HG03558 (cell line): ENCODE results near the gene ARHGAP42.

Source experiments
- ATAC-seq: cut with Tn5 transposase; IDR thresholded peaks from one replicate; pipeline ENCODE4 v1.9.1; 2021; ENCODE audit warnings: moderate number of reproducible peaks; ENCODE audit not compliant: unreplicated experiment; ENCODE audit errors: extremely low read depth

The ARHGAP42 gene

DNA sequence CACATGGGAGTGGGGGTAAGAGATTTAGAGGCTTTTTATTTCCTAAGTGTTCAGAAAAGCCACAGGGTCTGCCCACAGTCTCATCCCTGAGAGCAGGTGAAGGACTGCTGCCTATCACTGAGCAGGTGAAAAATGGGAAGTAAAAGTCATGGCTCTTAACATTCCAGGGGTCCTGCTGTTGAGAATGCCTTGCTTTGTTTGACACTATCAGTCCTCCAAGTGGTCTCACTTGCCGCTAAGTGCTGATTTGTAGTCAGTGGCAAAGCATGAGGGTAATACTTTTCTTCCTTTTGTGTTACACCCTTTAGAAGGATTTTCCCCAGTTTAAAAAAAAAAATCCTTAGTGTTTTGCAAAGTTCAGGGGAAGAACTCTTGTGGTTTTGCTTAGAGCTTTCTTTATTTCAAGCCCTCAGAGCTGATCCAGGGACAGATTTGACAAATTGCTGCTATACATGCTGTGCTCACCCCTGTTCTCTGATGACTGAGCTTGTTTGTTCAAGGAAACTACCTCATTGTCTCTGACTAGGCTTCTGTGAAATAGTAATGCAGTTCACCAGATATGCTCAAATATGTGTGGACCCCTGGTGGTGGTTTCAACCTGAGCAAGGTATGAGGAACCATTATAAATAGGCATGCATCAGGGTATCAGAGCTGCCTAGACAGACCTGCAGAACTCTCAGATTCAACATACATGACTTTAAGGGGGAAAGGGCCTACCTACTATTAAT lies 141.0 kb downstream of the ARHGAP42 start:
- peak; percentile 83 for ATAC-seq

DNA sequence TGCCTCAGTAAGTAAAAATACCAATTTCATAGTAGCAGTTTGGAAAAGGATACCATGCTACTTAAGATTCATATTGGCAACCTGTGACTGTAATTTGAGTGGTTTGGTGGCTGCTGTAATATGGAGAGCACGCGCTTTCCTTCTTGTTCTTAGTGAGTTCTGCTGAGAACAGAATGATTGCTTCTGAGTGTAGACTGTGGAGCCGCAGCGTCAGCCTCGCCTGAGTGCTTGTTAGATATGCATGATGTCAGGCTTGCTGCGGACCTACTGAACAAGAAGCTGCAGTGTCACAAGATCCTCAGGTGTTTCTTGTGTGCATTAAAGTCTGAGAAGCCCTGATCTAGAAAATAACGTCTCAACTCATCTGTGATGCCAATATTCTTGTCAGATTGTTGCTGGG lies 143.2 kb downstream of the ARHGAP42 start:
- no peak for ATAC-seq

DNA sequence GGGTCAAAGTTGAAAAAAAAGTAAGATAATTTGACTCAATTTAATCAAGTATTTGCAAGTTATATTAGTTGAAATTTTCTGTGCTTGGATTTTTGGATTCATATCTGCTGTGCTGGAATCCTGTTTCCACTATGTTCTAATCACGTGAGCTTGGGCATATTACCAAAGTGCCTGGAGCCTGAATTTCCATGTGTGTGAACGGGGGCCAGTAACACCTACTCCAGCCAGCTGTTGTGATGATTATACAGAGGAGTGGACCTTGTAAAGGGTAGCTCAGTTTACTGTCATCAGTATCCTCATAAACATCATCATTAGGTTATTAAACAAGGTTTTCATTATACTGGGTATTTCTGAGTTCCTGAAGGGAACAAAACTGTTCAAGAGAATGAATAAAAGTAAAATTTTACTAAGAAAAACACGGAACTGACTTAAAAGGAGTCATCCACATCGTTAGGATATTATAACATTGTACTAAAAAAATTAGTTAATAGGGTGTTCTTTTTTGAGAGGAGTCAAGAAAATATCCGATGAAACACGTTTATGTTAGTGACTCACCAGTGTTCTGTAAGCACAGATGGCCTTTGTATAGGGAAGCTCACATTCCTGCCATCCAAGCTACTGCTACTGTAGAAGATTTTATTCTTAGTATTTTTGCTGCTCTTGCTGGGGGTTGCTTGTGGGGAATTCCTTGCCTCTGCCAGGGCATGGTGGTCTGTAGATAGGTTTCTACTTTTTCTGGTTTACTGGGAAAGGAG lies 144.1 kb downstream of the ARHGAP42 start:
- ATAC-seq = no peak

DNA sequence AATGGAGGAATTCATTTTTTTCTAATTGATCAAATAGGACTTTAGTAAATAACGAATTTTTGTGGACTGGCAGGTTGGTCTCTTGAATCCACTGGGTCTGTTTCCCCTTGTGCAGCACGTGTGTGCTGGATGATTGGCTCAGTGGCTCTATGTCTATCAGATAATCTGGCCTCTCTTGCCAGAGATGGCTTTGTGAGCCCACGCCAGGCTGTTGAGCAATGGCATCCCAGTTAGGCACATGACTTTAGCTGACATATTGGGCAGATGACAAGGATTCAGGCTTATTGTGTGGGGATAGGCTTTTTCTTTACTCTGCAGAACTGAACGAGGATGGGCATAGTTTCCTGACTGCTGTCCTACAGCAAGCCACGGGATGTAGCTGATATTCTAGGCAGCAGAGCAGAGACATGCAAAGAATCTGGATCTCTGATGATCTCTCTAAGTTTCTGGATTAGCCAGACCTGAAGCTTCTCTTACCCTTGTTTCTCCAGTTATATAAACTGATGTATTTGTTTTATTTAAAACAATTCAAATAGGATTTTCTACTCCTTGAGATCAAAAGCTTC lies 144.9 kb downstream of the ARHGAP42 start:
- ATAC-seq = no peak

DNA sequence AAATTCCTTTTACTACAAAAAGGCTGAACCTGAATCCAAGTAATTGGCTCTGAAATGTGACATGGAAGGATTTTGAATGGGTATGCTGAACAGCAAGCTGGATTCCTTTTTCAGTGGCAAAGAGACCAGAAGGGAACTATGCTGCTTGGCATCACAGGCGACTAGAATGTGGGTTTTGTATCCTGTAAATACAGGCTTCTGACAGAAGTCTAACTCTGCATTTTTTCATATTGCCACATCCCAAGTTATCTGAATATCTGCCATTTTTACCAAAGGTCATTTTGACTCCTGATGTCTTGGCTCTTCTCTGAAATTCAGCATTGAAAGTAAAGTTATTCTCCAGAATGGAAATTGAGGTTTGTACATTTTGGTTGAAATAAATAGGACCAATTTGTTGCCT lies 145.7 kb downstream of the ARHGAP42 start:
- ATAC-seq = no peak

DNA sequence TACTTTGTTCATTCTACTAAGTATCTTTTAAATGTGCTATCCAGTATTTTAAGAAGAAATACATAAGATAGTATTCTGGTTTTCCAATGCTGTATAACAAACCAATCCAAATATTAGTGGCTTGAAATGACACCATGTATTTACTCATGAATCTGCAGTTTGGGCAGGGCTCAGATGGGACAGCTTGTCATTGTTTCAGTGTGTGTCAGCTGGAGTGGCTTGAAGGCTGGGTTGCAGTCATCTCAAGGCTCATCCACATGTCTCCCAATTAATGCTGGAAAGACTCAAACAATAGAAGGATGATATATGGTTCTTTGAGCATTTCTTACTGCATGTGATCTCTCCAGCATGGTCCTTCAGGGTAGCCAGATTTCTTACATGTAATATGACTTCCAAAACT lies 146.2 kb downstream of the ARHGAP42 start:
- ATAC-seq = no peak

DNA sequence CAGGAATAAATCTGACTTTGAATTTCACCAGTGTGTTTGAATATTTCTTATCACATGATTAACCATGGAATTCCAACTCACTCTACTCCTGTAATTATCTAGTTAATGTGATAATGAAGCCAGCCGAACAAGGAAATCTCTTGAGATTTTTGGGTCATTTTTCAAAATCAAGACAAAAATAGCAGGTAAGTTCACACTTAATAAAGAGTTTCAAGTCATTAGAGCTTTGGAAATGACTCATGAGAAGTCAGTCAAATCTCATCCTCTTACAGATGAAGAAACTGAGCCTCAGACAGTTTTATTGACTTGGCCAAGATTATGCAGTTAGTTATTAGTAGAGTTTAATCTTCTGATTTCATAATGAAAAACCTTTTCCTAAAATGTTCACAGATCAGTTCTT lies 148.8 kb downstream of the ARHGAP42 start:
- no peak for ATAC-seq

DNA sequence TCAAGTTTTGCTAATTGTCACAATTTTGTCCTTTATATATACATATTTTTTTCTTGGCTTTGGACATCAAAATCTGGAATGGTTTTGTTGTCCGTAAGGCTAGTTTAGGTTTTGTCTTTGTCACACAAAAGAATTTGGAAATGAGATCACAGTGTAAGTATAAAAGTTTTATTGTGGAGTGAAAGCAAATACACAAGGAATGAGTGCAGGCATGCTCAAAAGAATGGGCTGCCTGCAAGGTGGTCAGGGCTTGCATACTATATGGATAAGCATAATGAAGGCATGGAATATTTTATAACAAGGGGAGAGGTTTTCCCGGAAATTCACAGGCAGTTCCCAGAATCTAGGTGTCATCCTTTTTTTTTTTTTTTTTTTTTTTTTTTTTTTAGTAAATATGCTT lies 150.2 kb downstream of the ARHGAP42 start:
- ATAC-seq = no peak

DNA sequence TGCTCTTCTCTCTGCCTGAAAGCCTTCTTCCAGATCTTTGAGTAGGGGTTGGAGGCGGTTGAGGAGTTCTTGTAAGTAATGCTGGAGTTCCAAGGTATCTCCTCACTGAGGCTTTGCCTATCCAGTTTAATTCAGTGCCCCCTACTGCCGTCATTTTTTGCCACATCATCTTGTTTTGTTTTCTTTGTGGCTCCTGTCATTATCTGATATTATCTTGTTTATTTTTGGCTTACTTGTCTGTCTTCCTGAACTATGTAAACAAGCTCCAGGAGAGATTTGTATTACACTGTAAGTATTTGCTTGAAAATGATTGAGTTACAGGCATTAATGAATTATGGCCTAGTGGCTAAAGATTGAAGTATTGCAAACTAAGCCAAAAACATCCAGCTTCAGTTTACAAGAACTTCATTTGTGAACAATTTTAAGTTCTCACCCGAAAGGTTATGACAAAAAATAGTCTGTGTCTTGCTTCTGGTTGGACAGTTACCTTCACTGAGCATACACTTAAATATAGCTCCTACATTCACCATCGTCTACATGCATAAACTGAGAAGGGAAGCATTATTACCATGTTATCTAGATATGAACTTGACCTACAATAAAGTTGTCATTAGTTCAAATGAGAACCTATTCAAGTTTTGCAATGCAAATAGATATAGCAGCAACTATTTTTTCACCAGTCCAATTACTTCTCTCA lies 154.8 kb downstream of the ARHGAP42 start:
- ATAC-seq = no peak

DNA sequence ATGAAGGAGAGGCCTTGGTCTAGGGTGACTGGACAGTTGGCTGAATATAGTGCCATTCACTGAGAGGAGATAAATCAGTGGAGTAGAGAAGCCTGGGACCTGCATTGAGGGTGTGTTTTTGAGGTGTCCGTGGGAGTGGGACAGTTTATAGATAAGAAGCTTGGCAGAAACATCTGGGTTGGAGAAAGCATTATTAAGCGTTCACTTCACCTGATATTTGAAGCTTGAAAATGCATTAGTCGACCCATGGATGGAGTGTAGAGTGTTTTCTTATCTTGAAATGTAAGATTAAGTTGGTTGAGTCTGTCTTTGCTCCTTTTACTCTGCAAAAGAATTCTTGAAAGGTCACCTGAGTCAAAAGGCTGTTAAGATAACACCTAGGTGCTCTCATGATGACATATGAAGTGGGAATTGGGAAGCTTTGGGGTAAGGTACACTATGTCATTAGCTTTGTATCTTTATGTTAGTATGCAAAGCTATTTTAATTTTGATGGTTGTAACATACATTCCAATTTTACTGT lies 160.7 kb downstream of the ARHGAP42 start:
- no peak for ATAC-seq

DNA sequence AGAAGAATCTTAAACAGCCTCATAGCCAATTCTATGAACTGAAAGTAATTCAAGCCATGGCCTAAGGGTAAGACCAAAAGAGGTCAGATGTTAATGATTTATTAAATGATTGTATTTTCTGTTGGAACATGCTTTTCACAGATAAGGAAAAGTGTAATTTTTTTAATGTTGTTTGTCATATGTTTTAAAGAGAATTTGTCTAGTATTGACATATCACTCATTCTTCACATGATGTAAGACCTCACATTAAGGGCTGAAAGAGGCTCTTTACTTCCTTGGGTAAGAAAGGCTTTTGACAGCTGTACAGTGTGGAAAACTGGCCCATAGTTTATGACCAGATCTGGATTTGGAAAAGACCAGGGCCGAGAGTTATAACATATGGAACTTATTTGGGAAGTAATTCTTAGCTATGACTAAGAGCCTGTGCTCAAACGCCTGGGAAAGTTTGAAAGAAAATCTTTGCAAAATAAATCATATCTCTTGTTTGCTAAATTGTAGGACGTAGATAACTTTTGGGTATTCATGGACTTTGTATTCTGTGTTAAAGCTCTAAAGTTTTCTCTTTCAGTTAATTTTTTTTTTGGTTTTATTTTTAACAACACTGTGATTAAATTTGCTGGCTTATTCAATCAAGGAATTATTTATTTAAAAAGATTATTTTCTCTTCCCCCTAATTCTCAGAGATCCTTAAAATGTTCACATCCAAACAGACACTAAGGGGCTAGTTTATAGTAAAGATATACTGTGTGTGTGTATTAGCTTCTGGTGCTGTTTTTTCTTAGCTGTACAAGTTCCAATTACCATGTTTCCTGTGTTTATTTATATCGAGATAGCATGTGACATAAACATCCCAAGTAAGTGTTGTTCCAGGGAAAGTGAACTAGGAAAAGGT lies 162.2 kb downstream of the ARHGAP42 start:
- ATAC-seq = no peak

DNA sequence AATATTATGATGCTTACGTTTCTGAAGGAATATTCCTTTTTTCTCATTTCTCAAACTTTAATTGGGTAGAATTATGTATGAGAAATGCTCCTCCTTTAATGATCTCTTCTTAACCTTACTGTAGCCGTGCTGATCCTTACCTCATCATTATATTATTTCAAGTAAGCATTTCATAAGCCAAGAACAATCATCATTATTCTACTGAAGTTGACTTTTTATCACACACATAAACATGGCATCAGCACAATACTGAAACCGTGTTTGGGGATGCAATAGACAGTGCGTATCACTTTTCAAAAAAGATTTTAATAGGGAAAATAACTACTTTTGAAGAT lies 162.8 kb downstream of the ARHGAP42 start:
- no peak for ATAC-seq

DNA sequence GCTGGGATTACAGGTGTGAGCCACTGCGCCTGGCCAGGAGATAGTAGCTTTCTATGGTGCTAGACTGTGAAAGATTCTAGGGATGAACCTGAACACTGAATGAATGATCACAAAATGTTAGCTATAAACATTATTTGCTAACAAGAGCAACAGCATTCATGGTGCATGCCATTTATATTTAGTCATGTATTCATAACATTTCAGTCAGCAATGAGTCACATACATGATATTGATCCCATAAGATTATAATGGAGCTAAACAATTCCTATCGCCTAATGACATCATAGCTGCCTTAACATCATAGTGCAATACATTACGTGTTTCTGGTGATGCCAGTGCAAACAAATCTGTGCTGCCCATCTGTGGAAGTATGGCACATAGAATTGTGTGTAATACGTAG lies 164.1 kb downstream of the ARHGAP42 start:
- ATAC-seq = no peak

DNA sequence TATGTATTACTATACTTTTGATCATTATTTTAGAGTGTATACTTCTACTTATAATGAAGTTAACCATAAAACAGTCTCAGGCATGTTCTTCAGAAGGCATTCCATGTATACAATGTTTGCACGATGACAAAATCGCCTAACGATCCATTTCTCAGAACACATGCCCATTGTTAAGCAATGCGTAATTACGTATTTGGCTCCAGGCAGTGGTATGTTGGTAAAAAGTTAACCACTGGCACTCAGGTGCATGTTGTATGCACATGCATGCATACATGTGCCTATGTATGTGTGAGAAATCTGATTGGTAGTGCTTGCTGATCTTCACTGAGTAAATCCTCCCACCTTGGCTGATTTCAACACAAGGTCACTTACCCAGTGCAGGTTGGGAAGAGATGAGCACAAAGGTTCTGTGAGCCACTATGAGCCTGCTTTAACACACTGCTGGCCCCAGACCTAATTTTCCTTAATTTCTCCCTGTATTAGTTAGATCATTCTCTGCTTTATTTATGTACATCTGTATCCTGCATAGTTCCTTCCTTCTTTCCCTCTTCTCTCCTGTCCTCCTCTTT lies 164.6 kb downstream of the ARHGAP42 start:
- ATAC-seq = no peak

DNA sequence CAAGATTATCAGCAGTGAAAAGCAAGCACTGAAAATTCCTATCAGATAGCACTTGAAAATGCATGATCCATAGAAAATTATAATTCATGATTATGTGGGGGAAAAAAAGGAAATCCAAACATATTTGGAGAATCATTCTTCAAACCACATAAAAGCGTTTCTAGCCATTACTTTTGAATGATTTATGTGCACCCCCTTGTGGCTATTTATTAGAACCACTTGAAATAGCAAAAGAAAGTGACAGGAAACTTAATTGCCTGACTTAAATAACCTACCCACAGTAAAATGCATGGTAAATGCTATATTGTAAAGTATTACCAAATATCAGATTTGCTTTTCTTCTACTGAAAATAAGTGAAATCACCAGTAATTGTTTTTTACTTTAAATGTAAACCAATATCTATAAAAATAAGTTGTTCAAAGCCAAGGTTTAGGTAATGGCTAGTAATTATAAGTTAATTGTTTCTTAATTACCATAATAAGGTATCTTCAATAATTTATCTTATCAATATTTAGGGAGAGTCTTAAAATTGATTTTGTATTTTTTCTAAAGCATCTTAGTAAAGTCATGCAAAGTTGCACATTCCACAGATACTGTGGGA lies 168.5 kb downstream of the ARHGAP42 start:
- no peak for ATAC-seq

DNA sequence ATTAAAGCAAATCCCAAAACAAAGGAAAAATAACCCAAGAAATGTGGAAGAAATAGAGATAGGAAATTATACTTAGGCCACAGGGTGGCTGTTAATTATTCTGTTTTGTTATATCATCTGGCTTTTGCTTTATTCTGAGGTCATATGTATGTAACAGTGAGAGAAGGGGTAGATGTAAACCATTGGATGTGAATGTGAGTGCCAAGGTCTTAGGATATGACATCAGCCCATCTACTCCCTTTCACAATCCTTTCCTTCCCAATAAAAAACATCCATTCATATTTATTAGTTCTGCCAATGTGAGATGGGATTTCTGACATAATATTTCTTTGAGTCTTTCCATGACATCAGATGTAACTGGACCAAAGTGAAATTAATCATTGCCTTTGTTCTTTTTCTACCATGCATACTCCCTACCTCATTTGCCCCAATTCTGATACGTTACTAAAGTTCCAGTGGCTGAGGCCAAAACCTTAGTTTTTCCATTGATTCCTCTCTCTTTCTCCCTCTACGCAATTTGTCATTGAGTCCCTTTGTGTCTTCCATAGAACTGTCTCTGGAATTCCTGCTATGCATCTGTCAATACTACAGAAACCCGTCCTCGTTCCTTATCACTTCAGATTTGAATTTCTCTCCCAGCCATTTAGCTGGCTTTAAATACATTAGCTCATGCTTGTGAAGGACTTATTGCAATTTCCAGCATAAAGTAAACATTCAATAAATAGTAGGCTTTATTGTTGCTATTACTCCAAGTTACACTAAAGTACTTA lies 170.3 kb downstream of the ARHGAP42 start:
- no peak for ATAC-seq

DNA sequence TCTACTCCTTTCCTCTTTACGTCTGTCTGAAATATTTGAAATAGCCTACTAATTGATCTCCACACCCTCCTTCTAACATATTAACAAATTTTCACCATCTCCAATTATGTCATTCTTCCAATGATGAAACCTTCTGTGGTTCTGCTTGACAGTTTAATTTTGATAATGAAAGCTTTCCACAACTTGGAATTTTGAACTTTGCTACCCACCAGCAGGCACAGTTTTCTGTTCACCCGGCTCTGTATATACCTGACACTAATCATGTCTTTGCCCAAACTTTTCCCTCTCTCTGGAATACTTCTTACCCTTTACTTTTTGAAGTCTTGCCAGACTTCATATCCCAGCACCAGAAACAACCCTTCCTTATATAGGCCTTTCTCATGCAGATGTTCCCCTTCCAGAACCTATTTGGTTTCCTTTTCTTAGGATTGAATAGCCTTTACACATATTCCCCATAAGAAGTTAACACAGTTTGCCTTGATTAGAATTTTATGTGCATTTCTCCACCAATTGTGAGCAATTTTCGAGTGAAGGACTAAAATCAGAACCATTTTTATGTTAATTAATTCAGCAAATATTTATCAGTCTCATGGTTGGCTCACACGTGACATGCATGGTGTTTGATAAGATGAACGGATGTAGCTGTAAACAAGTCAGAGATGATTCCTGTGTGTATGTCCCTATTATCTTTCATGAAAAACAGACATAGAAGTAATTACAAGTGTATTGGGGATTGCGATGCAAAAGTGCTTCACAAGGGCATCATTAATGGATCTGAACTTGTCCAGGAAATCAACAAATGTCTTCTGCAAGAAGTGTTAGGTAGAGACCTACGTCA lies 173.4 kb downstream of the ARHGAP42 start:
- ATAC-seq = no peak

DNA sequence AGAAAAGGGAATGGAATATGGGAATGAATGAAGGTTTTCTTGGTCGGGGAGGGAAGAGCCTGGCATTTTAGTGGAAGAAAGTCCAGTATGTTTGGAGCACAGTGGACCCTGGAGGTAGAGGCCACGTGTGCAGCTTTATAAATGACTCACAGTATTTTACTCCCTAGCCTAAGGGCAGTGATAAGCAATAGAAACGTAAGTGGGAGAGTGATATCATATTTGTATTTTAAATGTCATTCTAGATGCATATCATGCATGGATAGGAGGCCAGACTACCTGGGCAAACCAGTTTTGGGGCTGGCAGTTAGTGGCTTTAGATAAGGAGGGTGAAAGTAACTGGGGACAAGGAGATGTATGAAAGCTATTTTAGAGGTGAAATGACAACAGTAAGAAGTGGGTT lies 174.1 kb downstream of the ARHGAP42 start:
- no peak for ATAC-seq
